Measurements from ENCODE around the gene FANCC.

FANCC gene

DNA sequence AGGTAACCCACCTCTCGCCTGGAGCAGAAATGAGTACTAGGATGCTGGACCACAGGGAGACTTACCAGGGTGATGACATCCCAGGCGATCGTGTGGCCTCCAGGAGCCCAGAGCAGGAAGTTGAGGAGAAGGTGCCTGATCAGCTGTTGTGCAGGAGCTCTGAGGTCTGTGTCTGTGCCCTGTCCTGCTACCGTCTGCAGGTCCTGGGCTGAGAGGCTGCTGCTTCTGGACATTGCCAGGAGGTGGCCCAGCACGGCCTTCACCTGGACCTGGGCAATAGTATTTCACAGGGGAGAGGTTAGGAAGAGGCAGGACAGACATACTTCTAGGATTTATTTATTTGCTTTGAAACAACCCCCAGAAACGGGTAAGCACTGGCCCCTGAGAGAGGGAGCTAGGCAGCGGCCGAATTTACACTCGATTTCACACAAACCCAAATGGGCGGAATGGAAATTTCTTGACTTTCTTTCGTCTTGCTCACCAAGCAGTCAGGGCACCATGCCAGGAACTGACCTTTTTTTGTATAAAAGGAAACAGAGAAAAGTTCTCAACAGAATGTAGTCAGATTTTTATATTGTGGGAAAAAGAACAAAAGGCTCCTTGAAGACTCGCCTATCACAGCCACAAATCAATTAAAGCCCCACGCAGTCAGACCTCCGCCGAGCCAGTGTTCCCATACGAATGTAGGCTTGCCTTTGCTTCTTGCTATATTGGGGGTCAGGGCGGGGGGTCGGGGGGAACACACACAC, 210.3 kb downstream of the FANCC start:
- TF ChIP-seq, protein P1, sequence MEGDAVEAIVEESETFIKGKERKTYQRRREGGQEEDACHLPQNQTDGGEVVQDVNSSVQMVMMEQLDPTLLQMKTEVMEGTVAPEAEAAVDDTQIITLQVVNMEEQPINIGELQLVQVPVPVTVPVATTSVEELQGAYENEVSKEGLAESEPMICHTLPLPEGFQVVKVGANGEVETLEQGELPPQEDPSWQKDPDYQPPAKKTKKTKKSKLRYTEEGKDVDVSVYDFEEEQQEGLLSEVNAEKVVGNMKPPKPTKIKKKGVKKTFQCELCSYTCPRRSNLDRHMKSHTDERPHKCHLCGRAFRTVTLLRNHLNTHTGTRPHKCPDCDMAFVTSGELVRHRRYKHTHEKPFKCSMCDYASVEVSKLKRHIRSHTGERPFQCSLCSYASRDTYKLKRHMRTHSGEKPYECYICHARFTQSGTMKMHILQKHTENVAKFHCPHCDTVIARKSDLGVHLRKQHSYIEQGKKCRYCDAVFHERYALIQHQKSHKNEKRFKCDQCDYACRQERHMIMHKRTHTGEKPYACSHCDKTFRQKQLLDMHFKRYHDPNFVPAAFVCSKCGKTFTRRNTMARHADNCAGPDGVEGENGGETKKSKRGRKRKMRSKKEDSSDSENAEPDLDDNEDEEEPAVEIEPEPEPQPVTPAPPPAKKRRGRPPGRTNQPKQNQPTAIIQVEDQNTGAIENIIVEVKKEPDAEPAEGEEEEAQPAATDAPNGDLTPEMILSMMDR (IDR thresholded peaks at IDR 0.05; ENCODE audit: low read depth, low read length), result no peak
- Histone ChIP-seq H3K4me3 (ENCODE audit: low read depth, low read length) (no peak overlapping the region), H3K36me3 (peaks cover 54% of the 10 kb centered on the region), H3K27me3 (ENCODE audit: insufficient read depth, low read depth, severe bottlenecking) (no peaks in the 10 kb centered on the region), H3K27ac (no peak overlapping the region), H3K9me3 (ENCODE audit: severe bottlenecking) (no peaks in the 10 kb centered on the region)
- DNase-seq, result no peak

DNA sequence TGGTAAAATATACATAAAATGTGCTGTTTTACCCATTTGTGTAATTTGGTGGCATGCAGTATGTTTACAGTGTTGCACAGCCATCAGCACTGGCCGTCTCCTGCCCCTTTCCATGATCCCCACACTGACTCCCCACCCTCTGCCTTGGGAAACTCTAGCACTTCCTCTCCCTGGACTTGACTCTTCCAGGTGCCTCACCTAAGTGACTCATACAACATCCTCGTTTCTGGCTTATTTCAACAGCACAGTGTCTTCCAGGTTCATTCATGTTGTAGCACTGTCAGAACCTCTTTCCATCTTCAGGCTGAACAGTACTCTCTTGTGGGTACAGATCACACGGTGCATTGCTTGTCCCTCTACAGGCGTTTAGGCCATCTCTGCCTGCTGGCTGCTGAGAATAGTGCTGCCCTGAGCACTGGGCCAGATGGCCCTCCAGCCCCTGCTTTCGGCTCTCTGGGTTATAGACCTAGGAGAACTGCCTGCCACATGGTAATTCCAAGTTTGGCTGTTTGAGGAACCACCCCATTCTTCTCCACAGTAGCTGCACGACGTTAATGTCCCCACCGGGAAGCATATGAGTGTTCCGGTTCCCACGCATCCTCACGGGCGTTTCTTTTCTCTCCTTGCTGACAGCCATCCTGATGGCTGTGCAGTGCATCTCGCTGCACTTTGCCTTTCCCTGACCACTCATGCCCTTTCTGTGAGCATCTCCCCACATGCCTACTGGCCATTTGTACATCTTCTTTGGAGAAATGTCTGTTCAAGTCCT, 211.8 kb downstream of the FANCC start:
- no peak overlapping the region for H3K4me3 ChIP-seq (ENCODE audit: low read depth, low read length)
- no peak overlapping the region for H3K27ac ChIP-seq
- DNase-seq, result no peak
- H3K36me3 ChIP-seq, result peaks cover 52% of the 10 kb centered on the region
- H3K9me3 ChIP-seq (ENCODE audit: severe bottlenecking), result no peaks in the 10 kb centered on the region
- TF ChIP-seq, protein P1 (IDR thresholded peaks at IDR 0.05; ENCODE audit: low read depth, low read length), result no peak
- no peaks in the 10 kb centered on the region for H3K27me3 ChIP-seq (ENCODE audit: insufficient read depth, low read depth, severe bottlenecking)

DNA sequence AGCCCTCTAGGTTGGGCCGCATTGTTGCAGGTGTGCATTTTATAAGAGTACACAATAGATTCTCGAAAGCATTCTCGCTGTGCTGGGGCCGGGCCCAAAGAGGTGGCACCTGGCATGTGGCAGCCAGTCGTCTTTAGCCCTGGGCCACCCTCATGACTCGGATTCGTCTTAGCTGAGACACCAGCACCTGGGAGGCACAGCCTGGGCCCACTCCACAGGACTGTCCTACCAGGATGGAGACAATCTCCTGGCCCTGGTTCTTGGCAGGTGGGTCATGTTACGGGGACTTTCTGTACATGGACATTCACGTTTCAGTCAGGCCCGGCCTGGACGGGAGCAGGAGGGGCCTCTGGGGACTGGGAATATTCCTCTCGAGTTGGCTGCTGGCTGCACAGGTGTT, 212.5 kb downstream of the FANCC start:
- H3K9me3 ChIP-seq (ENCODE audit: severe bottlenecking), result no peaks in the 10 kb centered on the region
- no peak for DNase-seq
- no peak overlapping the region; the same call in 1 of the 2 replicates for H3K27ac ChIP-seq
- no peaks in the 10 kb centered on the region for H3K27me3 ChIP-seq (ENCODE audit: insufficient read depth, low read depth, severe bottlenecking)
- H3K4me3 ChIP-seq (ENCODE audit: low read depth, low read length), result no peak overlapping the region
- TF ChIP-seq, protein P1 (IDR thresholded peaks at IDR 0.05; ENCODE audit: low read depth, low read length), result no peak
- H3K36me3 ChIP-seq, result peaks cover 57% of the 10 kb centered on the region

DNA sequence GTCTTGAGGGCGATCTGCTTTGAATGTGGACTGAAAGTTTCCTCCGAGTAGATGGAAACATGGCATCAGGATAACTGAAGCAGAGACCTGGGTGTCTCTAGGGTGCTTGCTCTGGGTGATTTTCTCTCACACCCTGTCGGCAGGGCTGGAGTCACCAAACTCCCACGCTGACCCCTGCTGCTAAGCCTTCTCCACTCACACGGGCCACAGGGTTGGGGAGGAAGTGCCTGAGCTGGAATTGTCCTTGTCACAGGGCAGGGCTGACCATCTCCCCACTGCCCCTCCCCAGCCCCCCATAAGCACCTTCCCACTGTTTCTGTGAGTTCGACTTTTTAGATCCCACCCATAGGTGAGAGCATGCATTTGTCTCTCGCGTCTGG, 212.9 kb downstream of the FANCC start:
- TF ChIP-seq, protein P1 (IDR thresholded peaks at IDR 0.05; ENCODE audit: low read depth, low read length), result 0 out of 2 replicates have a peak, but pooled peaks have one; percentile 4
- no peak overlapping the region for H3K4me3 ChIP-seq (ENCODE audit: low read depth, low read length)
- DNase-seq, result no peak

DNA sequence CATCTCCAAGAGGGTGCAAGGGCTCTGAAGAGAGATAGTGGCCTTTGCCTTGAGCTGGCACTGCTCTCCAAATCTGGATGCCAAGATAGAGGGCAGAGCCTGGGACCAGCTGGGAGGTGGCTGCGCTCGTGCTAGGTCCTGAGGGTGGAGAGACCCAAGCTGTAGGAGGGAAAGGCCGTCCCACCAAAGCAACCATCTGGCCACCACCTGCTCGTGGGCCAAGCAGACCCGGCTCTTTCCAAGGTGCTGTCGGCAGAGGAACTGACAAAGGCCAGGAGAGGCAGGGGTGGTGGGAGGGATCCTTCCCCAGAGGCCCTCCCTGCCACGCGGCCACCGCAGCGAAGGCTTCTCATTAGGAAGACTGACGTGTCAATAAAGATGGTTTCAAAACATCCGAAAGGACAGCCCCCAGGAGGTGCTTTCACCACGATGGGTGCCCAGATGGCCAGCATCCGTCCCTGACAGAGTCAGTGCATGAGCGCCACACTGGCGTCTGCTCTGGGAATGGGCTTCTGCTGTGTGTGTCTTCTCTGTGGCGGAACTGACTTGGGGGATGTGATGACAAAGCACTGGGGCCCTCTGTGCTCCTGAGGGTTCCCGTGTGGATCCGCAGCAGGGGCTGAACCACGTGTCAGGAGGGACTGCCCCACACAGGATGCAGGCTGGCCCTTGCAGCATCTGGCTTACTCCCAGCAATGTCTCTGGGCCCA, 213.5 kb downstream of the FANCC start:
- TF ChIP-seq, protein P1 (IDR thresholded peaks at IDR 0.05; ENCODE audit: low read depth, low read length), result no peak
- no peak overlapping the region for H3K27ac ChIP-seq
- no peak for DNase-seq
- H3K9me3 ChIP-seq (ENCODE audit: severe bottlenecking), result no peaks in the 10 kb centered on the region
- no peak overlapping the region for H3K4me3 ChIP-seq (ENCODE audit: low read depth, low read length)
- peaks cover 60% of the 10 kb centered on the region for H3K36me3 ChIP-seq
- no peaks in the 10 kb centered on the region for H3K27me3 ChIP-seq (ENCODE audit: insufficient read depth, low read depth, severe bottlenecking)

More for the DNA sequence above, 212.9 kb downstream of the FANCC start:
- no peak overlapping the region for H3K27ac ChIP-seq
- H3K9me3 ChIP-seq (ENCODE audit: severe bottlenecking), result no peaks in the 10 kb centered on the region
- no peaks in the 10 kb centered on the region for H3K27me3 ChIP-seq (ENCODE audit: insufficient read depth, low read depth, severe bottlenecking)
- H3K36me3 ChIP-seq, result peaks cover 58% of the 10 kb centered on the region

Data from WERI-Rb-1 (cell line).